SK-N-SH treated with all-trans-retinoic acid at 6 μM for 48 hours (cell line): ENCODE data around the gene CYP2W1.

ENCODE experiments used
- ATAC-seq: fragments of 200-7000 bp; cut with Tn5 transposase; 3 replicates; pipeline ENCODE4 v1.9.1; 2020; ENCODE audit warnings: mild to moderate bottlenecking, moderate library complexity
- ARNTL ChIP-seq: fragments of 450-650 bp; formaldehyde crosslinking; IDR thresholded peaks from 2 replicates; pipeline ENCODE4 v1.5.0; 2020; ENCODE audit warnings: low read depth, mild to moderate bottlenecking, moderate library complexity, borderline replicate concordance
- BACH2 ChIP-seq: fragments of 250-450 bp; sonication (Bioruptor Pico); IDR thresholded peaks from 2 replicates; pipeline ENCODE4 v1.9.0; 2021; ENCODE audit warnings: mild to moderate bottlenecking, borderline replicate concordance
- ESRRG ChIP-seq: fragments of 250-450 bp; sonication (Bioruptor Pico); IDR thresholded peaks from 2 replicates; pipeline ENCODE4 v1.6.1; 2021; ENCODE audit warnings: mild to moderate bottlenecking
- GLIS3 ChIP-seq: fragments of 250-450 bp; sonication (Bioruptor Pico); IDR thresholded peaks from 2 replicates; pipeline ENCODE4 v1.5.0; 2020; ENCODE audit warnings: mild to moderate bottlenecking, moderate library complexity
- ISL1 ChIP-seq: fragments of 250-450 bp; sonication (Bioruptor Pico); IDR thresholded peaks from 2 replicates; pipeline ENCODE4 v2.1.2; 2022; ENCODE audit warnings: mild to moderate bottlenecking, moderate library complexity
- OSR1 ChIP-seq: fragments of 250-450 bp; sonication (Bioruptor Pico); IDR thresholded peaks from 2 replicates; pipeline ENCODE4 v1.8.0; 2022; ENCODE audit warnings: moderate library complexity, mild to moderate bottlenecking, inconsistent platforms
- PPARA ChIP-seq: fragments of 250-450 bp; sonication (Bioruptor Pico); IDR thresholded peaks from 2 replicates; pipeline ENCODE4 v1.5.0; 2020; ENCODE audit warnings: mild to moderate bottlenecking, borderline replicate concordance
- RARB ChIP-seq: fragments of 250-450 bp; sonication (Bioruptor Pico); IDR thresholded peaks from 2 replicates; pipeline ENCODE4 v1.8.0; 2021; ENCODE audit warnings: mild to moderate bottlenecking, moderate library complexity
- SNAI2 ChIP-seq: fragments of 250-450 bp; sonication (Bioruptor Pico); IDR thresholded peaks from 2 replicates; pipeline ENCODE4 v1.5.0; 2020; ENCODE audit warnings: mild to moderate bottlenecking, moderate library complexity
- TCF4 ChIP-seq: fragments of 250-450 bp; sonication (Bioruptor Pico); IDR thresholded peaks from 2 replicates; pipeline ENCODE4 v1.8.0; 2021; ENCODE audit warnings: mild to moderate bottlenecking, moderate library complexity, borderline replicate concordance
- TOX ChIP-seq: fragments of 250-450 bp; sonication (Bioruptor Pico); IDR thresholded peaks from 2 replicates; pipeline ENCODE4 v1.8.0; 2021; ENCODE audit warnings: mild to moderate bottlenecking, moderate library complexity, borderline replicate concordance
- ZC3H10 ChIP-seq: fragments of 250-450 bp; sonication (Bioruptor Pico); IDR thresholded peaks from 2 replicates; pipeline ENCODE4 v1.5.1; 2021; ENCODE audit warnings: mild to moderate bottlenecking, moderate library complexity
- ZFP3 ChIP-seq: fragments of 250-450 bp; sonication (Bioruptor Pico); IDR thresholded peaks from 2 replicates; pipeline ENCODE4 v1.5.0; 2020; ENCODE audit warnings: mild to moderate bottlenecking, moderate library complexity
- ZFP30 ChIP-seq: fragments of 450-650 bp; formaldehyde crosslinking; IDR thresholded peaks from 2 replicates; pipeline ENCODE4 v1.5.0; 2022; ENCODE audit warnings: mild to moderate bottlenecking, moderate library complexity
- ZNF565 ChIP-seq: fragments of 450-650 bp; formaldehyde crosslinking; conservative IDR thresholded peaks from 2 replicates; pipeline ENCODE4 v1.5.0; 2020; ENCODE audit warnings: low read depth, mild to moderate bottlenecking, moderate library complexity
- ZNF70 ChIP-seq: fragments of 450-650 bp; formaldehyde crosslinking; IDR thresholded peaks from 2 replicates; pipeline ENCODE4 v1.5.0; 2020; ENCODE audit warnings: mild to moderate bottlenecking, moderate library complexity
- TF ChIP-seq, protein P1 (sequence below): fragments of 250-450 bp; sonication (Bioruptor Pico); IDR thresholded peaks from 2 replicates; pipeline ENCODE4 v1.8.0; 2020; ENCODE audit warnings: mild to moderate bottlenecking, moderate library complexity, borderline replicate concordance
- TF ChIP-seq, protein P2 (sequence below): fragments of 250-450 bp; sonication (Bioruptor Pico); IDR thresholded peaks from 2 replicates; pipeline ENCODE4 v1.5.1; 2020; ENCODE audit warnings: low read depth, mild to moderate bottlenecking, moderate library complexity
- TF ChIP-seq, protein P3 (sequence below): fragments of 250-450 bp; sonication (Bioruptor Pico); IDR thresholded peaks from 2 replicates; pipeline ENCODE4 v1.5.0; 2020; ENCODE audit warnings: mild to moderate bottlenecking, moderate library complexity
- TF ChIP-seq, protein P4 (sequence below): fragments of 250-450 bp; sonication (Bioruptor Pico); IDR thresholded peaks from 2 replicates; pipeline ENCODE4 v1.5.1; 2021; ENCODE audit warnings: mild to moderate bottlenecking, moderate library complexity

Gene CYP2W1

DNA sequence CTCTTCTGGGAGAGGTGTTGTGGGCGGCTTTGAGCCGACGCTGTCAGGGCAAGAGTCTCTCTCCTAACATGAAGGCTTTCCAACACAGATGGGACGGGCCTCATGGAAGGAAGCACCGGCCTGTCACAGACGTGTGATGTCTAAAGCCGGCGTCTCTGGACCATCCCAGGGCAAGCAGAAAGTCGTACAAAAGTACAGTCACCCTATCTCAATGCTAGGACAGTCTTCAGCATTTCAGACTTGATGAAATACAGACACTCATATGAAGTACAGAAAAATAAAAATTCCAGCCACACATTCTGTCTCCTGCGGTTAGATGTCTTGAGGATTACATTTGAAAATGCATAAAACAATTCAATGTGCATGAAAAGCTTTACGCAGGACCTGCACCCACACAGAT, 30.6 kb downstream of the CYP2W1 start:
- TF ChIP-seq, protein P1, sequence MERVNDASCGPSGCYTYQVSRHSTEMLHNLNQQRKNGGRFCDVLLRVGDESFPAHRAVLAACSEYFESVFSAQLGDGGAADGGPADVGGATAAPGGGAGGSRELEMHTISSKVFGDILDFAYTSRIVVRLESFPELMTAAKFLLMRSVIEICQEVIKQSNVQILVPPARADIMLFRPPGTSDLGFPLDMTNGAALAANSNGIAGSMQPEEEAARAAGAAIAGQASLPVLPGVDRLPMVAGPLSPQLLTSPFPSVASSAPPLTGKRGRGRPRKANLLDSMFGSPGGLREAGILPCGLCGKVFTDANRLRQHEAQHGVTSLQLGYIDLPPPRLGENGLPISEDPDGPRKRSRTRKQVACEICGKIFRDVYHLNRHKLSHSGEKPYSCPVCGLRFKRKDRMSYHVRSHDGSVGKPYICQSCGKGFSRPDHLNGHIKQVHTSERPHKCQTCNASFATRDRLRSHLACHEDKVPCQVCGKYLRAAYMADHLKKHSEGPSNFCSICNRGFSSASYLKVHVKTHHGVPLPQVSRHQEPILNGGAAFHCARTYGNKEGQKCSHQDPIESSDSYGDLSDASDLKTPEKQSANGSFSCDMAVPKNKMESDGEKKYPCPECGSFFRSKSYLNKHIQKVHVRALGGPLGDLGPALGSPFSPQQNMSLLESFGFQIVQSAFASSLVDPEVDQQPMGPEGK, result no peak
- TF ChIP-seq RARB (no peak), ISL1 (CRISPR knock-in tag) (no peak), ZNF565 (no peak), ZFP3 (CRISPR knock-in tag) (no peak), ZC3H10 (CRISPR knock-in tag) (no peak), ESRRG (CRISPR knock-in tag) (no peak), ARNTL (CRISPR knock-in tag) (no peak), BACH2 (CRISPR knock-in tag) (no peak), ZFP30 (CRISPR knock-in tag) (no peak), TCF4 (CRISPR knock-in tag) (no peak)
- no peak for ATAC-seq

DNA sequence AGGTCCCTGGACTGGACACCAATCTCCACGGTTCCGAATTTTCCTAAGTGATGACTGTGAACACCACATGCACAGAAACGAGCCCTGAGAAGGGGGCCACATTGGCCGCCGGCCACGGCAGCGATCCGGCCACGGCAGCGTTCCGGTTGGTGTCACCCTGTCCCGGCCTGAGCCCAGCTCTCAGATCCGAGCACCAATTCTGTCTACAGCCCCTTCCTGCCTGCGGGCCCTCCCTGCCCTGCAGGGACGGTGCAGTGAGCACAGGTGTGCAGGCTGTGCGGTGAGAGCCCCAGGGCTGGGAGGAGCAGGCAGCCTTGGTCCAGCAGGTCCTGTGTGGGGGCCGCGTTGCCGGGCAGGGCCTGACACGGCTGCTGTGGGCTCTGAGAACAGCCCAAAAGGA, 31.7 kb downstream of the CYP2W1 start:
- no peak for TF ChIP-seq TOX
- TF ChIP-seq ARNTL (CRISPR knock-in tag), result no peak
- TF ChIP-seq, protein P2, sequence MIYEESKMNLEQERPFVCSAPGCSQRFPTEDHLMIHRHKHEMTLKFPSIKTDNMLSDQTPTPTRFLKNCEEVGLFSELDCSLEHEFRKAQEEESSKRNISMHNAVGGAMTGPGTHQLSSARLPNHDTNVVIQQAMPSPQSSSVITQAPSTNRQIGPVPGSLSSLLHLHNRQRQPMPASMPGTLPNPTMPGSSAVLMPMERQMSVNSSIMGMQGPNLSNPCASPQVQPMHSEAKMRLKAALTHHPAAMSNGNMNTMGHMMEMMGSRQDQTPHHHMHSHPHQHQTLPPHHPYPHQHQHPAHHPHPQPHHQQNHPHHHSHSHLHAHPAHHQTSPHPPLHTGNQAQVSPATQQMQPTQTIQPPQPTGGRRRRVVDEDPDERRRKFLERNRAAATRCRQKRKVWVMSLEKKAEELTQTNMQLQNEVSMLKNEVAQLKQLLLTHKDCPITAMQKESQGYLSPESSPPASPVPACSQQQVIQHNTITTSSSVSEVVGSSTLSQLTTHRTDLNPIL, result no peak
- TF ChIP-seq BACH2 (CRISPR knock-in tag), result no peak
- TF ChIP-seq, protein P1, result no peak
- TF ChIP-seq ZNF70, result no peak
- TF ChIP-seq ISL1 (CRISPR knock-in tag), result no peak
- no peak for TF ChIP-seq SNAI2
- no peak for TF ChIP-seq PPARA (CRISPR knock-in tag)
- TF ChIP-seq ZNF565, result no peak
- TF ChIP-seq RARB, result no peak
- no peak for TF ChIP-seq ZC3H10 (CRISPR knock-in tag)
- TF ChIP-seq, protein P3, sequence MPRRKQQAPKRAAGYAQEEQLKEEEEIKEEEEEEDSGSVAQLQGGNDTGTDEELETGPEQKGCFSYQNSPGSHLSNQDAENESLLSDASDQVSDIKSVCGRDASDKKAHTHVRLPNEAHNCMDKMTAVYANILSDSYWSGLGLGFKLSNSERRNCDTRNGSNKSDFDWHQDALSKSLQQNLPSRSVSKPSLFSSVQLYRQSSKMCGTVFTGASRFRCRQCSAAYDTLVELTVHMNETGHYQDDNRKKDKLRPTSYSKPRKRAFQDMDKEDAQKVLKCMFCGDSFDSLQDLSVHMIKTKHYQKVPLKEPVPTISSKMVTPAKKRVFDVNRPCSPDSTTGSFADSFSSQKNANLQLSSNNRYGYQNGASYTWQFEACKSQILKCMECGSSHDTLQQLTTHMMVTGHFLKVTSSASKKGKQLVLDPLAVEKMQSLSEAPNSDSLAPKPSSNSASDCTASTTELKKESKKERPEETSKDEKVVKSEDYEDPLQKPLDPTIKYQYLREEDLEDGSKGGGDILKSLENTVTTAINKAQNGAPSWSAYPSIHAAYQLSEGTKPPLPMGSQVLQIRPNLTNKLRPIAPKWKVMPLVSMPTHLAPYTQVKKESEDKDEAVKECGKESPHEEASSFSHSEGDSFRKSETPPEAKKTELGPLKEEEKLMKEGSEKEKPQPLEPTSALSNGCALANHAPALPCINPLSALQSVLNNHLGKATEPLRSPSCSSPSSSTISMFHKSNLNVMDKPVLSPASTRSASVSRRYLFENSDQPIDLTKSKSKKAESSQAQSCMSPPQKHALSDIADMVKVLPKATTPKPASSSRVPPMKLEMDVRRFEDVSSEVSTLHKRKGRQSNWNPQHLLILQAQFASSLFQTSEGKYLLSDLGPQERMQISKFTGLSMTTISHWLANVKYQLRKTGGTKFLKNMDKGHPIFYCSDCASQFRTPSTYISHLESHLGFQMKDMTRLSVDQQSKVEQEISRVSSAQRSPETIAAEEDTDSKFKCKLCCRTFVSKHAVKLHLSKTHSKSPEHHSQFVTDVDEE (CRISPR knock-in tag), result no peak
- TF ChIP-seq ZFP30 (CRISPR knock-in tag), result no peak
- TF ChIP-seq OSR1 (CRISPR knock-in tag), result no peak
- TF ChIP-seq, protein P4, sequence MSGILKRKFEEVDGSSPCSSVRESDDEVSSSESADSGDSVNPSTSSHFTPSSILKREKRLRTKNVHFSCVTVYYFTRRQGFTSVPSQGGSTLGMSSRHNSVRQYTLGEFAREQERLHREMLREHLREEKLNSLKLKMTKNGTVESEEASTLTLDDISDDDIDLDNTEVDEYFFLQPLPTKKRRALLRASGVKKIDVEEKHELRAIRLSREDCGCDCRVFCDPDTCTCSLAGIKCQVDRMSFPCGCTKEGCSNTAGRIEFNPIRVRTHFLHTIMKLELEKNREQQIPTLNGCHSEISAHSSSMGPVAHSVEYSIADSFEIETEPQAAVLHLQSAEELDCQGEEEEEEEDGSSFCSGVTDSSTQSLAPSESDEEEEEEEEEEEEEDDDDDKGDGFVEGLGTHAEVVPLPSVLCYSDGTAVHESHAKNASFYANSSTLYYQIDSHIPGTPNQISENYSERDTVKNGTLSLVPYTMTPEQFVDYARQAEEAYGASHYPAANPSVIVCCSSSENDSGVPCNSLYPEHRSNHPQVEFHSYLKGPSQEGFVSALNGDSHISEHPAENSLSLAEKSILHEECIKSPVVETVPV (CRISPR knock-in tag), result no peak
- ATAC-seq, result no peak

DNA sequence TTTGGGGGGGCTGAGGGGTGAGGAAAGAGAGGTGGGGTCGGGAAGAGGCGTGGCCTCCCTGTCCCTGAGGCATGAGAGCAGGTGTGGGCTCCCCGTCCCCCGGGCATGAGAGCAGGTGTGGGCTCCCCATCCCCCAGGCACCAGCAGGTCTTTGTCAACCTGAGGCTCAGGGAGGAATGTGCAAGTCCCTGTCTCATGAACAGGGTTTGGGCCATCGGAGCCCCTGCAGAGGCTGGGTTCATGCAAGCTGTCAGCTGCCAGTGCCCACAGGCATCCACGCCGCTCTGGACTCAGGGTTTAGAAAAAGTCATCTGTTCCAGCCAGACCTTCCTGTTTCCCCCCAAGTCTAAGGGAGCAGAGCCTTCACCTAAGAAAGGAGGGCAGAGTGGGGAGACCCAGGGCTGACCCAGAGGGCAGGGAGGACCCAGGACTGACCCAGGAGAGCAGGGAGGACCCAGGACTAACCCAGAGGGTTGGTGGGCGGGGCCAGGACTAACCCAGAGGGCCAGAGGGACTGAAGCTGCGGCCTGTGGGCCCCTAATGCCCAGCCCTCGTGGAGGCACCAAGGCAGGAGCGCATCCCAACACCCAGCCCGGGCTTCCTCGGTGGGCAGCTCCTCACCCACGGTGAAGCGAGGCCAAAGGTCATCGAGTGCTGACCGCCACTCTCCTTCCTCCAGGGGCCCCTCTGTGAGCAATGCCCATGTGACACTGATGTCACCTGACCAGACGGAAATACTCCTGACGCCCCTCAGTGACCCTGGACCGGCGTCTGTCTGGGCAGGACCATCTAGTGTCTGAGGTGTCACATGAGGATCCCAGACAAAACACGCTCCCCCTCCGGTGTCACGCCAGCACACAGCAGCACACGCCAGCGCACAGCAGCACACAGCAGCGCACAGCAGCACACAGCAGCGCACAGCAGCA, 32.5 kb downstream of the CYP2W1 start:
- ATAC-seq, result no peak
- no peak for TF ChIP-seq GLIS3 (CRISPR knock-in tag)
